Measurements from ENCODE around the gene TRIP12.

The TRIP12 gene

GRCh38 chr2:229952256-229952835 lies 30.5 kb upstream of the TRIP12 start:
- DNase-seq (ENCODE audit: extremely low spot score) = no peak
- TF ChIP-seq, protein P1, sequence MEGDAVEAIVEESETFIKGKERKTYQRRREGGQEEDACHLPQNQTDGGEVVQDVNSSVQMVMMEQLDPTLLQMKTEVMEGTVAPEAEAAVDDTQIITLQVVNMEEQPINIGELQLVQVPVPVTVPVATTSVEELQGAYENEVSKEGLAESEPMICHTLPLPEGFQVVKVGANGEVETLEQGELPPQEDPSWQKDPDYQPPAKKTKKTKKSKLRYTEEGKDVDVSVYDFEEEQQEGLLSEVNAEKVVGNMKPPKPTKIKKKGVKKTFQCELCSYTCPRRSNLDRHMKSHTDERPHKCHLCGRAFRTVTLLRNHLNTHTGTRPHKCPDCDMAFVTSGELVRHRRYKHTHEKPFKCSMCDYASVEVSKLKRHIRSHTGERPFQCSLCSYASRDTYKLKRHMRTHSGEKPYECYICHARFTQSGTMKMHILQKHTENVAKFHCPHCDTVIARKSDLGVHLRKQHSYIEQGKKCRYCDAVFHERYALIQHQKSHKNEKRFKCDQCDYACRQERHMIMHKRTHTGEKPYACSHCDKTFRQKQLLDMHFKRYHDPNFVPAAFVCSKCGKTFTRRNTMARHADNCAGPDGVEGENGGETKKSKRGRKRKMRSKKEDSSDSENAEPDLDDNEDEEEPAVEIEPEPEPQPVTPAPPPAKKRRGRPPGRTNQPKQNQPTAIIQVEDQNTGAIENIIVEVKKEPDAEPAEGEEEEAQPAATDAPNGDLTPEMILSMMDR (IDR thresholded peaks at IDR 0.05; ENCODE audit: control extremely low read depth, extremely low read depth, low read depth, missing control alignments) = no peak
- POLR2A ChIA-PET = no interaction called here
- CTCF ChIA-PET = no interaction called here

- TF ChIP-seq, protein P1 (IDR thresholded peaks at IDR 0.05; ENCODE audit: control extremely low read depth, extremely low read depth, low read depth, missing control alignments) = no peak
- CTCF ChIA-PET = interaction anchor here (1.1 to 2.1 kb wide), 3 partner anchors 11 to 23 kb away, joined by 4 to 6 read pairs (median 4); no protein-coding TSS in a partner anchor
Measured at GRCh38 chr2:229947544-229947943, 25.7 kb upstream of the TRIP12 start.

DNA sequence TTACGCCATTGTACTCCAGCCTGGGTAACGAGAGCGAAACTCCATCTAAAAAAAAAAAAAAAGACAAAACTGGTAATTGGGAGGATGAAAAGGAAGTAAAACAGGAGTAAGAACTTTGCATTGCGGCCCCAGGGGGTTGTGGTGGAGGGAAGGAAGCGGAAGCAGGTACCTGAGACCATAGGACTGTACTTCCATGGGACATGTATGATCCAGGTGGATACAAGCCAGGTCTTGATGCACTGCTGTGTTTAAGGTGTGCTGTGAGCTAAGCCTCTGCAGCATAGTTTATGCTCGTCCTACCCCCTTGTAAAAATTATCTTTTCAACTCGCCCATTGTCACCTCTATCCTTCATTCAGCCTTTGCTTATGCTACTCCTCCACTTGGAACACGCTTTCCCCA lies 24.2 kb upstream of the TRIP12 start:
- POLR2A ChIA-PET = no interaction called here
- no peak for DNase-seq (ENCODE audit: extremely low spot score)
- TF ChIP-seq, protein P1 (IDR thresholded peaks at IDR 0.05; ENCODE audit: control extremely low read depth, extremely low read depth, low read depth, missing control alignments) = no peak
- CTCF ChIA-PET = interaction anchor here (1.1 to 1.5 kb wide), 4 partner anchors 12 to 29 kb away, joined by 3 read pairs; no protein-coding TSS in a partner anchor

More at GRCh38 chr2:229947544-229947943, 25.7 kb upstream of the TRIP12 start:
- peak; percentile 32 for DNase-seq (ENCODE audit: extremely low spot score)
- POLR2A ChIA-PET = no interaction called here

DNA sequence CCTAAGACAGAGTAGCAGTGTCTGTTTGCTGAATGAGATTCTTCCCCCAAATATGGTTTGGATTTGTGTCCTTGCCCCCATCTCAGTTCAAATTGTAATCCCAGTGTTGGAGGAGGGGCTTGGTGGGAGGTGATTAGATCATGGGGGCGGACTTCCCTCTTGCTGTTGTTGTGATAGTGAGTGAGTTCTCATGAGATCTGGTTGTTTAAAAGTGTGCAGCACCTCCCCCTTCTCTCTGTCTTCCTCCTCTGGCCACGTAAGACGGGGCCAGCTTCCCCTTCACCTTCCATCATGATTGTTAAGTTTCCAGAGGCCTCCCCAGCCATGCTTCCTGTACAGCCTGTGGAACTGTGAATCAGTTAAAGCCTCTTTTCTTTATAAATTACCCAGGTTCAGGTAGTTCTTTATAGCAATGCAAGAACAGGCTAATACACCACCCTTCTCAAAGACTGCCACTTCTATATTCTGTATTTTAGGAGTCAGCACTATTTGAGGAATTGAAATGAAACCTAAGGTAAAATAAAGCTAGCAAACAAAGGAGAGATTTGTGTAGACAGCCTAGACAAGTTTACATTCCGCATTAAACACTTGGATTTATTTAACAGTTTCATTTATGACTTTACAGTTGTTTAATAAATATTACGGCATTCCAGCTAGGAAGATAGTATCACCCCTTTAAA lies 22.1 kb upstream of the TRIP12 start:
- ChIA-PET POLR2A (no interaction called here), CTCF (interaction anchor here (1.2 kb wide), 1 partner anchor 9 kb away, joined by 4 read pairs; no protein-coding TSS in a partner anchor)
- TF ChIP-seq, protein P1 (IDR thresholded peaks at IDR 0.05; ENCODE audit: control extremely low read depth, extremely low read depth, low read depth, missing control alignments) = no peak
- no peak for DNase-seq (ENCODE audit: extremely low spot score)

DNA sequence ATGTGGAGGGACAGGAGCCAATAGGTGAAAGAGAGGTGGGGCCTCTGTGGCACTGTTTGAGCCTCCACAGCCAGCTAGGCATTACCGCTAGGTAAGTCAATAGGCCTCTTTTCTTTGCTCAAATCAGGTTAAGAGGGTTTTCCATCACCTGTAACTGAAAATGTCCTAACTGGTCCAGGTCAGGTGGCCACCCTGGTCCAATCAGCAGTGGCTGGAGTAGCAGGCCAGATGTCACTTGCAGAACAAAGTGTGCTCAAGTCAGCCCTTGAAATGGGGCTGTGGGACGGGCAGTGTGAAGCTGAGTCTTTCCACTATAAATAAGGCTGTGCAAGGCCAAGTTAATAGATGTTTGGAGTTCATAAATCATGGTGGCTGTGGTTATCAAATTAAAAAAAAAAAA lies 21.4 kb upstream of the TRIP12 start:
- CTCF ChIA-PET = no interaction called here
- TF ChIP-seq, protein P1 (IDR thresholded peaks at IDR 0.05; ENCODE audit: control extremely low read depth, extremely low read depth, low read depth, missing control alignments) = no peak
- POLR2A ChIA-PET = no interaction called here
- DNase-seq (ENCODE audit: extremely low spot score) = no peak

GRCh38 chr2:229942671-229943070 lies 20.9 kb upstream of the TRIP12 start:
- TF ChIP-seq, protein P1 (IDR thresholded peaks at IDR 0.05; ENCODE audit: control extremely low read depth, extremely low read depth, low read depth, missing control alignments) = no peak
- POLR2A ChIA-PET = no interaction called here
- CTCF ChIA-PET = no interaction called here
- no peak for DNase-seq (ENCODE audit: extremely low spot score)

Data from GM10248 (cell line).